NCI-H1092 (cell line): ENCODE measurements around the gene SMOC1.

Experiments used
- DNase-seq: peaks from one replicate; lab custom pipeline; 2025; lab: John Stamatoyannopoulos, UW

The SMOC1 gene

GRCh38 chr14:69980457-69981425 lies 101.5 kb downstream of the SMOC1 start:
- no peak for DNase-seq

DNA sequence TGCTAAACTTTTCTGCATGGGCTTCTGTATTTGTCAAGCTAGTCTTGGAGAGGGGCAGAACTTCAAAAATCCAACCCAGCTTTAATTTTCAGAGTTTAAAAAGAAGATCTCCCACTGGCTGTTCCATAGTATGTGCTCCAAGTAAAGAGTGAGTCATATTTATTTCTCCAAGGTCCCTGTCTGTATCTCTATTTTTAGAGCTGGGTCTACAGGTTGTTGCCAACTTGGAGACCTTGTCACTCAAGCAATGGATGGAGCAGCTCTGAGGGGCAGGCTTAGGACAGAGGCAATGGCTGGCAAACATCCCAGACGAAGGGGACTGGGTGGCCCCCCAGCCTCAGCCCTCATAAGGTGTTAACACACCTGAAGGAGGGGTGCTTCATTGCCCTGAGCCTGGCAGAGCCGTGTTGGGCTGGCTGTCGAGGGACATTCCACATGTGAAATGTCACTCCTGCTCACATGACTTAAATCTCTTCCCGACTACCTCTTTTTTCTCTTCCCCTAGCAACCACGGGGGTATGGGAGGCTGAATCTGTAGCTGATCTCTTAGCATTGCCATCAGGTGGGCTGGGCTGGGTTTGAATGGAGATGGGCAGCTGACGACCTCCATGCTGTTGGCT lies 103.1 kb downstream of the SMOC1 start:
- no peak for DNase-seq

DNA sequence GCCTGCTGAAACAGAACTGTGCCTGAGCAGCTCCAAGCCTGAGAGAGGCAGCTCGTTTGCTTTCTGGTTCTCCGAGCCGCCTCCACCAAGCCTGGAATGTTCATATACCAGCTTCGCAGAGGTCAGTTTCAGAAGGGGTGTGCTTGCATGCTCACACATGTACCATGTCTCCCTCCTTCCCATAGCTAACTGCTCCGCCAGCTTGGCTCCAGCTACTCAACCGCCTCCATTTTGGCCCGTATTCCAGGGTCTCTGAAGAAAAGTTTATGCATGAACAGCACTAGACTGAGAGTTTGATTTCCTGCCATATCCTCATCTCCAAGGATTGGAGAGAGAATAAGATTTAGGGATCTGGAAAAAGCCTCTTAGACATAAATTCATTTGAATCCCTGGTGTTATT lies 103.7 kb downstream of the SMOC1 start:
- no peak for DNase-seq

DNA sequence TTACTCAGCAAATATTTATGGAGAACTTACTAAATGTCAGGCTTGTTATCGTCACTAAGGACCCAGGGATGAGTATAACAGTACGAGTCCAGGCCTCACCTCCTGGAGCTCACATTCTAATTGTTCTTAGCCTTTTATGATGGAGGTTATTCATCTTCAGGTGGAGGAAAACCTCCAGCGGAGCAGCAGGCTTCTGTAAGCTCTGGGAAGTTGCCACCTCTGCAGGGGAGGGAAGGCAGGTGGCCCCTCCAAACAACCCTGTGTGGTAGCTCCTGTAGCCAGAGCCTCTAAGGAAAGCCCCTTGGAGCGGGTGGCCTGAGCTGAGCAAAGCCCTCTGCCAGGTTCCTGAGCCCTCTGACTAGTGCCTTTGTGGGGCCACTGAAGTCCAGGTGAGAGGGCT lies 104.1 kb downstream of the SMOC1 start:
- no peak for DNase-seq

- no peak for DNase-seq
Measured at GRCh38 chr14:69985463-69985862, 106.2 kb downstream of the SMOC1 start.

GRCh38 chr14:69986336-69986735 lies 107.1 kb downstream of the SMOC1 start:
- no peak for DNase-seq

GRCh38 chr14:69987406-69988121 lies 108.3 kb downstream of the SMOC1 start:
- no peak for DNase-seq

- no peak for DNase-seq
Measured at GRCh38 chr14:69988979-69989378, 109.8 kb downstream of the SMOC1 start.

DNA sequence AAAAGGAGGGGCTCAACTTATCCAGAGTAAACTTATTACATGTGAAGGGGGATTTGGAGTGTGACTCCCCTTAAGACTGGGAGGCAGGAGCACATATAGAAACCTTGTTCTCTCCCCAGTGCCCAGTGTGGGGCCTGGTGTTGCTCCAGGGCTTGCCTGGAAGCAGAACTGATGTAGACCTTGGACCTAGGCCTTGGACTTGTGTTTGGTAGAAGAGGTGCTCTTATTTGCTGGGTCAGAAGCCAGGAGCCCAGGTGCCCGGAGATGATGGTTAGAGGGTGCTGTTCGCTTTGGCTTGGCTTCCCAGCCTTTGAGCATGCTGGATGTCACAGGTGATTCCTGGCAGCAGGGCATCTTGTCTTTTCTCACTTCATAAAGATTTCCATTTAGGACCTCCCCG lies 110.4 kb downstream of the SMOC1 start:
- no peak for DNase-seq

DNA sequence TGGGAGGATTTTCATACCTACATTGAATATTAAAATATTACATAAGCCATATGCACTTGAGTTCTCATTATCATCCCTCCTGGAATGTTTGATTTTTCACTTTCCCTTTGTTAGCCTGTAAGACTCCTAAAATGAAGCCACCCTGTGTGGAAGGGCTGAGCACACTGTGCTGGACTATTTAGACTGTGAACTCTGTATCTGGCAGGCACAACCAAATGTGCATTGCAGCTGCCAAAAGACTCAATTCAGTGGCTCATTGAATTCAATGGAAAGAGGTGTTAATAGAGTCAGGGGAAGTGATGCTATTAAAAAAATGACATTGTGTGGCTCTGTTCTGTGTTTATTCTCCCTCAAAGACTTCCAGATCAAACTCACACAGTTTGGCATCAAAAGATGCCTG lies 111.1 kb downstream of the SMOC1 start:
- peak; percentile 23 for DNase-seq

DNA sequence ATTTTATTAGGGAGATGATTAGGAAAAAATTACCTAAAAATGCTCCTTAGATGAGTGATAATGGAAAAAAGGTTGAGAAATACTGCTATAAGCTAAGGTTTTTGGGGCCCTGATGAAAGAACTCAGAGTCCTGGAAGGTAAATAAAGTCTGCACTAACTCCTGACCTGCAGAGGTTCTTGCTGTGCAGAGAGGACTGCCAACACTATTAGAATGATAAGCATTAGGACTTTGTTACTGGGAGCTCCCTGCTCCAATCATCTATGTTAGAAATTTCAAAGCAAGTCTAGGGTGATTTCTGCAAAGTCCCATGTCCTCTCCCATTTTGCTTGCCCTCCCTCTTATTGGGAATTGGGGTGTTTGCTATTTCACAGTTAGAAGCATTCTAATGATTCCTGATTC lies 112.2 kb downstream of the SMOC1 start:
- DNase-seq = no peak

DNA sequence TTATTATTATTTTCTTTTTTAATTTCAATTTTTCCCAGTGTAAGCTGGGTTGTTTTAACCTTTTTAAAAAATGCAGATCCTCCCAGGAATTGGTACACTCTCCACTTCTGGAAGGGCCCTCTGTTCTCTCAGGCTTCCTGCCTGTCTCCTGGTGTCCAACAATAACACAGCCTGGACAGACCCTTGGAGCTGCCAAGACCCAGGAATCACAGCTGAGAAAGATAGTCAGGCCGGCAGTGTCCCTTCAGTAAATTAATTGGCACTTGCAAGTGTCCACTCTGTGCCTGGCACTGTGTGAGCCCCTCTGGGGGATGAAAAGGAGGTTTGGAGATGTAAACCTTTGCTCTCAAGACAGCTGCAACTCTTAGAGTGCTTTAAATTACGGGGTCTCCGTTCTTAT lies 113.3 kb downstream of the SMOC1 start:
- DNase-seq = no peak

DNA sequence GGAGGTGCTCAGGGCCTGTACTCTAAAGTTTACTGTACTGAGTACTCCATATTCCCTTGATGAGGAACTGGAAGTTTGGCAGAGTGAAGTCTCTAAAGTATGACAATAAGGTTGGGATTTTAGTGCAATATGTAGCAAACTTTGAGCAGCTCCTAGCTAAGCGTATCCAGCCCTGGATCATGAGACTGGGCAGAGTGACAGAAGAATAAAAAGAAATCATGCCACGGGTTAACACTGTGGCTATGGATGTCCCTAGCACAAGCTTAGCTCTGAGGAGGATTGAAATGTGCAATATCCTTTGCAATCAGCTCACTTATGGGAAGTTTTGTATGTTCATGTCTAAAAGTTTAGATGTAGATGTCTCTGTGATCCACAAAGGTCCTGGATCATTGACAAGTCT lies 114.1 kb downstream of the SMOC1 start:
- DNase-seq = no peak

DNA sequence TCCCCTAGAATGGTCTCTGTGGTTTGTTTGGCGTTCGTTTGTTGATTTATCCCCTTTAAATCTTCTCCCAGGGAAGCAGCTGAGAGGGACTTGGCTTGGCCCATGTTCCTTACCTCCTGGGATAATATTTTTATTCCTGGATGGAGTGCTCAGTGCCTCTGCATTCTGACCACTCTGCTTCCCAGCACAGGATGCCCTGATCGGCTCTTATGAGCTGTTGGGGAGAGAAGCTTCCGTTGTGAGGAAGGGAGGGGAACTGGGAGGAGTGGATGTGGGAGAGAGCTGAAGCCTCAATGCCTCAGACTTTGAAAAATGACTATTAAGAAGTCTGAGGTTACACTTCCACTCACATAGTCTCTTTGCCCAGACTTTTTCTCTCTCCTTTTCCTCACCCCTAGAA lies 114.8 kb downstream of the SMOC1 start:
- no peak for DNase-seq

DNA sequence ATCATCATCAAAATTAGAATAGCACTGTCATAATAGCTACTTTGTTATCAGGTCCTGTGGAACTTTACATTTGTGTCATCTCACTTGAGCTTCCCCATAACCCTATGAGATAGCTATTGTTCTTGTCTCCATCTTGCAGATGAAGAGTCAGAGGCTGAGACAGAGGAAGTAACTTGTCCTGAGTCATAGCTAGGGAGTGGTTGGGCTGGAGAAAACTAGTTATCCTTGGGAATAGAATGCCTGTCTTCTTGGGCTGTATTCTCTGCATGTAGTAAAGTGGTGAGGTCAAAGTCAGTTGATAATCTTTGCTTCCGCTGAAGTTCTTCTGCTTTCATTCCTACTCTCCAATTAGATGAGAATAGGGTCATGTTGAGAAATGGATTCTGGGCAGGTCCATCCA lies 117.0 kb downstream of the SMOC1 start:
- DNase-seq = no peak

GRCh38 chr14:69997849-69998248 lies 118.6 kb downstream of the SMOC1 start:
- DNase-seq = no peak

DNA sequence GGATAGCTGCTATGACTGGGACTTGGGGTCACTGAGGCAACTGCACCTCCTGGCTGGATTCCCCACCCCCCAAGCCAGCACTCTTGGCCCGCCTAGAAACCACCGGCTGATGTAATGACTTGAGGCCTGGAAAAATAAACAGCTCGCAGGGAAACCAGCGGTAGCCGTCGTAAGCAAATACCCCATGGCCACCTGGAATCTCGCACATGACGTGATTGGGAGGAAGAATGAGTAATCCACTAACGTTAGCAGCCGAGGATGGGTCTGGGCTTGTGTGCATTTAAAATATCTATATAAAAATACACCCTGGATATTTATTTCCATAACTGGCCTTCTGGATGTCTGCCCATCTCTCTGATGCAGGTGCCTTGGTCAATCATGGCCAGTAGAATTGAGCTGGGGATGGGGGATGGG lies 120.1 kb downstream of the SMOC1 start:
- no peak for DNase-seq

GRCh38 chr14:70000601-70001000 lies 121.4 kb downstream of the SMOC1 start:
- no peak for DNase-seq

GRCh38 chr14:70002589-70003346 lies 123.6 kb downstream of the SMOC1 start:
- DNase-seq = no peak

DNA sequence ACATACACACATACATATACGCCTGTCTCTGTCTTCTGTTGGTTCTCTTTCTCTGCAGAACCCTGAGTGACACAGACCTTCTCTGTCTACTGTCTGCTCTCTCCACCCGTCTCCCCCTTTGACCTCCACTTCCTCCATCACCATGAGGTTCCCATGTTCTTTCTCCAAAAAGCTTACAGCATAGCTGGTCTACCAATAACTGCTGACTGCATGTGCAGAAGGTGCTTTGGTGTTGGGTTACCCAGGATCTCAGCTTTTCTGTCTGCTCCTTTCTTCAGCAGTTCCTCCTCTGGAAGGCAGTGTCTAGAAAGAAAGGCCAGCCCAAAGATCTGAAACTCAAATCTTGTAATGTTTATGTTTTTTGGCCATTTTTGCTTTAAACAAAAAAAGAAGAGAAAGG lies 125.6 kb downstream of the SMOC1 start:
- no peak for DNase-seq

GRCh38 chr14:70005281-70005805 lies 126.1 kb downstream of the SMOC1 start:
- DNase-seq = no peak

DNA sequence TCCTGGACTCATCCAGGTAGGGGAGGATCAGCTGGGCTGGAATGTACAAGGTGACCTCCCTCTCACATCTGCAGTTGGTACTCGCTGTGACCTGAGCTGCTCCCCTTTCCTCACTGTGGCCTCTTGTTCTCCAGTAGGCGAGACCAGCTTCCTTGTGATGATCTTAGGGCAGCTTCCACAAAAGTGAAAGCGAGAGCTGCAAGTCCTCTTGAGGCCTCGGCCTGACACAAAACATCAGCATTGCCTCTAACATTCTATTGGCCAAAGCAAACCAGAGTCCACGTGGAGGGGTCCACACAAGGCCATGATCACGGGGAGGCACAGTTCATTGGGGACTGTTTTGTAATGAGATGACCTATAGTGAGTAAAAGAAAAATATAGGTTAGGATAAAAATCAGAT lies 127.5 kb downstream of the SMOC1 start:
- DNase-seq = no peak
